Central memory CD8-positive, alpha-beta T cell (primary cell): Measurements from ENCODE around the gene IGLON5.

Experiments
- ATAC-seq: fragments of 150-1000 bp; cut with Tn5 transposase; replicated peaks from 2 replicates; pipeline ENCODE4 v1.10.0; 2022; ENCODE audit warnings: mild to moderate bottlenecking, moderate FRiP score, moderate number of reproducible peaks; ENCODE audit not compliant: poor library complexity, severe bottlenecking; ENCODE audit errors: extremely low read depth
- DNase-seq, 2 donors: peaks; one replicate each; pipeline ENCODE4 v3.0.0; 2021; ENCODE audit warnings: low spot score in 2 of 2
- H3K27ac Mint-ChIP-seq: one replicate; pipeline ENCODE4 v1.8.0; 2022; ENCODE audit warnings: low read depth, mild to moderate bottlenecking, moderate library complexity, mixed read lengths
- H3K27me3 Mint-ChIP-seq: one replicate; pipeline ENCODE4 v1.8.0; 2022; ENCODE audit warnings: mixed read lengths
- H3K36me3 Mint-ChIP-seq: one replicate; pipeline ENCODE4 v1.8.0; 2022; ENCODE audit warnings: mild to moderate bottlenecking, moderate library complexity, mixed read lengths; ENCODE audit not compliant: insufficient read depth
- H3K4me1 Mint-ChIP-seq: one replicate; pipeline ENCODE4 v1.8.0; 2022; ENCODE audit warnings: mixed read lengths
- H3K4me3 Mint-ChIP-seq: one replicate; pipeline ENCODE4 v1.8.0; 2022; ENCODE audit warnings: mild to moderate bottlenecking, moderate library complexity, mixed read lengths
- H3K9me3 Mint-ChIP-seq: one replicate; pipeline ENCODE4 v1.8.0; 2022; ENCODE audit warnings: mixed read lengths

Gene IGLON5

DNA sequence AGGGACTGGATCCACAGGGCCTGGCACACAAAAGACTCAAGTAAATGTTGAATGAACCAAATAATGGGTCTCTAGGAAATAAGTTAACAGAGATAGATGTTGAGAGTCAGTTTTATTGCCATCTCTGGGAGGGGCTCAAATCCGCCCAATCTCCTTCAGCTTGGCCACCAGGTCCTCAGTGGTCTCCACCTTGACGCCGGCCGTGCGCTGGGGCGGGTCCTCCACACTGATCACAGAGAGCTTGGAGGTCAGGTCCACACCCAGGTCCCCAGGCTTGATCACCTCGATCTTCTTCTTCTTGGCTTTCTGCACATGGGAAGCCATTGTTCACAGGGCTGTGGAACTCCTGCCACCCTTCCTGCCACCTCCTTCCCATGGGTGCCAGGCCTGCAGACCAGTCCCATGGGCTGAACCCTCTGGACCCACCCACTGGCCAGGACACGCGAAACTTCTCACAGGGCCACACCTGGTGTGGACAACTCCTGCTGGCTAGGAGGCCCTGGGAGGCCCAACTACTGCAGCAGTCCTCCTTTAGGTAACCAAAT, 33.7 kb downstream of the IGLON5 start:
- Mint-ChIP-seq H3K36me3 (peaks cover 8% of the 10 kb centered on the region), H3K4me1 (no peaks in the 10 kb centered on the region), H3K27me3 (no peaks in the 10 kb centered on the region), H3K27ac (peak overlapping the region; percentile 80), H3K9me3 (no peaks in the 10 kb centered on the region), H3K4me3 (no peak overlapping the region)
- ATAC-seq (no peak), DNase-seq (no peak)

DNA sequence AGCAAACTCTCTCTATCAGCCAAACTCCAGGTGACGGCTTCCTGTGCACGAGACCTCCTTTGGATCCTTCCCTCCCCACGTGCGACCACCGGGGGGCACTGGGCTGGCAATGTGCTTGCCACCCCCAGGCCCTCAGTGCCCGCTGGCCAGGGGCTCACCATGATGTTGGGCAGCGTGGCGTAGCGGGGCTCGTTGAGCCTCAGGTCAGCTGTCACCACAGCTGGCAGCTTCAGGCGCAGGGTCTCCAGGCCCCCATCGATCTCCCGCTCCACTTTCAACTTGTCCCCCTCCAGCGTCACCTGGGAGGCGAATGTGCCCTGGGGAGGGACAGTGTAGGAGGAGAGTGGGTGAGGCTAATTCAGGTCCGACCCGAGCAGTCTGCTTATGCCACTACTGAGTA, 35.3 kb downstream of the IGLON5 start:
- Mint-ChIP-seq H3K27ac (no peak overlapping the region), H3K27me3 (no peaks in the 10 kb centered on the region), H3K9me3 (no peaks in the 10 kb centered on the region), H3K4me1 (peaks cover under 1% of the 10 kb centered on the region), H3K36me3 (peaks cover 11% of the 10 kb centered on the region), H3K4me3 (no peak overlapping the region)
- DNase-seq (no peak), ATAC-seq (no peak)

DNA sequence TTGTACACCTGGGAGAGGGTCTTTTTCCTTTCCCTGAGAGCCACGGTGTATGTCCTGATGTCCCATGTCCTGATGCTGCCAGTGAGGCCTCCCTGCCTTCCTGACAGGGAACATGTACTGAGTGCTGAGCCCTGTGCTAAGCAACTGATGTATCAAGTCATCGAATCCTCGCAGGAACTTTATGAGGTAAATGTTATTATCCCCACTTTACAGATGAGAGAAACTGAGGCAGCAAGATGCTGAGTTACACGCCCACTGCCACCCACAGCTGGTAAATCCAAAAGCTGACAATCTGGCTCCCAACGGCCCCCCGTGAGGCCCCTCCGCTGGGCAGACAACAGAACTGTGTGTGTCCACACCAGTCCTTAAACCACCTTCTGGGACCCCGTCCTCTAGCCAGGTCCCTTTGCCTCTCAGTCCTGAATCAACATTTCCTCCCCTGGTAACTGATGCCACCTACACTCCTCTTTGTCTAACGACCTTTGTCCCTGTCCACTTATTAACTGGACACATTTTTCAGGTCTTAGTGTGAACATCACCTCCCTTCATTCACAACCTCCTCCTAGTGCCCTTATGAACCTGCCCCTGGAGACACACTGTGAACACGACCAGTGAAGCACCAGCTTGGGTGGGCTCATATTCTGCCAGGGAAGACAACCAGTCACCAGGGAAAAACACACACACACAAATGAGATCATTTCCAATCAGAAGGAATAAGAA, 35.9 kb downstream of the IGLON5 start:
- Mint-ChIP-seq H3K4me1 (peaks cover 7% of the 10 kb centered on the region), H3K27me3 (no peaks in the 10 kb centered on the region), H3K4me3 (no peak overlapping the region), H3K9me3 (no peaks in the 10 kb centered on the region), H3K27ac (no peak overlapping the region), H3K36me3 (peaks cover 12% of the 10 kb centered on the region)
- ATAC-seq: no peak
- DNase-seq: no peak

DNA sequence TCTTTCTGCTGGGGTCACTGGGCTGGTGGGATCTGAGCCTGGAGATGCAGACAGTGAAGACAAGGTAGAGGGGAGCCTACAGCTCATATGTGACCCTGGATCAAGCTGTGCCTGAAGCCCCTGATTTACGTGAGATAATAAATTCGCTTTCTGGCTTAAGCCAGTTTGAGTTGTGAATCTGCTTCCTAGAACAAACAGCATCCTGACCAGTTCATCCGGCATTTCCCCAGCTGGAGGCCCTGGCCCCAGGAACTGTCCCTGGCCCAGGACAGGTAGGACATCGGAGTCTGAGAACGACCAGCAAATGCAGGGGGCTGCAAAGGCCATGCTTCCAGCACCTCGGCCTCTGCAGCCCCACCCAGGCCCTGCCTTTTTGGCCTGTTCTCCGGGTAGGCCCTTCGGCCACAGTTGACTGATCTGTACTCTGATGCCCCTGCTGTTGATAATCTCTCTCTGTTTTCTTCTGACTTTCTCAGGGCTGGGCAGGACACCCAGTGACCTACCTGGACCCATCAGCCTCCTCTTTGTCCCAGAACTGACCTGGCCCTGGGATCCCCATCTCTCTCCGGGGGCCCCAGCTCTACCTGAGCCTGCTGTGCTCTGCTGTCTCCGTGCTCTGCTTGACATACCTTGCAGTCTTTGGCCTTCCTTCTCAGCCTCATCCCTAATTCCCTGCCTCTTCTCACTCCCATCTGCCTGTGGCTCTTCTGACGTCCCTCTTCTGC, 40.0 kb downstream of the IGLON5 start:
- Mint-ChIP-seq H3K4me3 (no peak overlapping the region), H3K27me3 (no peaks in the 10 kb centered on the region), H3K4me1 (peaks cover 11% of the 10 kb centered on the region), H3K27ac (peak overlapping the region; percentile 57), H3K9me3 (no peaks in the 10 kb centered on the region), H3K36me3 (peaks cover 12% of the 10 kb centered on the region)
- ATAC-seq (no peak), DNase-seq (no peak)

DNA sequence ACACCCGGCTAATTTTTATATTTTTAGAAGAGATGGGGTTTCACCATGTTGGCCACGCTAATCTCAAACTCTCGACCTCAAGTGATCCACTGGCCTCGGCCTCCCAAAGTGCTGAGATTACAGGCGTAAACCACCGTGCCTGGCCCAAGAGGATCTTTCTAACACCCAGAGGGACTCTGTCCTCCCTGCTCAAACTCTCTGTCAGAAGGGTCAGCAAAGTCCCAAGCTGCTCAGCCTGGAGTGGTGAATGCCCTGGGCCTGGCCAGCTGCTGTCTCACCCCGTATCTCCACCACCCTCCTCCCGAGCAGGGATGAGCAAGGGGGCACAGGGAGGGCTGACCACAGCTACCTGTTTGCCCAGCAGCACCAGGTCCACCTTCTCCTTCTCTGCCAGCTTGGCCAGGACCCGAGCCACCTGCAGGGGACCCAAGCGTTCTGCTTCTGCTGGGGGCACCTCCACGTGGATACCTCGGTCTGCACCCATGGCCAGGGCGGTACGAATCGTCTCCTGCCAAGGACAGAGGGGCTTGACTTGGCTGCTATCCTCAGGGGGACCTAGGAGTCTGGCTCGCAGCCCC, 41.4 kb downstream of the IGLON5 start:
- Mint-ChIP-seq H3K27me3 (no peaks in the 10 kb centered on the region), H3K36me3 (peaks cover 12% of the 10 kb centered on the region), H3K27ac (peak overlapping the region; percentile 57), H3K4me3 (no peak overlapping the region), H3K9me3 (no peaks in the 10 kb centered on the region), H3K4me1 (peaks cover 20% of the 10 kb centered on the region)
- DNase-seq: no peak
- ATAC-seq: no peak

DNA sequence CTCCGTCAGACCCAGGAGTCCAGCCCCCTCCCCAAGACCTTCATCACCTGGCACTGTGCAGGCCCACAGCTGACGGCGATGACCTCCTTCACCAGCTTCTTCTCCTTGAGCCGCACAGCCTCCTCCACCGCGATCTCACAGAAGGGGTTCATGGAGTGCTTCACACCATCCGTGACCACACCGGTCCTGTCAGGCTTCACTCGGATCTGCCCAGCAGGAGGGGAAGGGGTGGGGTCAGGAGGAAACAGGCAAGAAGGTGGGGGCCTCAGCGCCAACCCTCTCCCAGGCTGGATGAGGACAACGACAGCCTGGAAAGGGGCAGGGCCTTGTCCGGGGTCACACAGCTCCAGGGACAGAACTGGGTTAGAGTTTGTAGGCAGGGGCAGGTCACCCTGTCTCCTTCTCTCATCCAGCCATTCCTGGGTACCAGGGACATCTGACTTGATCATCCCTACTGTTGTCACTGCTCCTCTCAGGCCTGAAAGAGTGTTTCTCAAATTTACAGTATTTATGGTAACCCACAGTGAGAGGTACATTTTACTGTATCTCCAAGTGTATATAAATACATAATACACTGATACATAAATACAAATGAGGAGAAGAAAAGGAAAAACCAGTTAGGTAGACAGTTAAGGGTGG, 42.8 kb downstream of the IGLON5 start:
- DNase-seq (no peak), ATAC-seq (no peak)
- no peaks in the 10 kb centered on the region for H3K27me3 Mint-ChIP-seq
- peaks cover 12% of the 10 kb centered on the region for H3K36me3 Mint-ChIP-seq
- H3K27ac Mint-ChIP-seq: peak overlapping the region; percentile 70
- no peaks in the 10 kb centered on the region for H3K9me3 Mint-ChIP-seq
- no peak overlapping the region for H3K4me3 Mint-ChIP-seq
- peaks cover 22% of the 10 kb centered on the region for H3K4me1 Mint-ChIP-seq

DNA sequence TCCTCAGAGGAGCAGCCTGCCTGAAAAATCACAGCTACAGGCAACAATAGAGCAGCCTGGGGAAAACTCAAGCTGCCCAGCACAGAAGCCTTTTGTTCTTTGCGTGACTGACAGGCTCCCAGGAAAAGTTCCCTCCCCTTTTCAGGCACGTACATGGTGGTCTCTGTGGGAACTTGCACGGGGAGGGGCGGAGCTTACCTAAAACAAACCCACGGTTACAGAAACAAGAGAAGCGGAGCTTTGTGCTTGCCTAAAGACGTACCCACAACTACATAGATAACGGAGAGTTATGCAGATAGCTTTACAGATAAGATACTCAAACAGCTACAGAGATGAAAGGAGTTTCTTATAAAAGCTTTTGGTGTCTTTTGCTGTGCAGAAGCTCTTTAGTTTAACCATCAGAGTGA, 43.3 kb downstream of the IGLON5 start:
- Mint-ChIP-seq H3K27ac (no peak overlapping the region), H3K27me3 (no peaks in the 10 kb centered on the region), H3K4me3 (peak overlapping the region; percentile 8), H3K4me1 (peaks cover 22% of the 10 kb centered on the region), H3K9me3 (no peaks in the 10 kb centered on the region), H3K36me3 (peaks cover 11% of the 10 kb centered on the region)
- ATAC-seq (peak; percentile 46), DNase-seq (no peak)

DNA sequence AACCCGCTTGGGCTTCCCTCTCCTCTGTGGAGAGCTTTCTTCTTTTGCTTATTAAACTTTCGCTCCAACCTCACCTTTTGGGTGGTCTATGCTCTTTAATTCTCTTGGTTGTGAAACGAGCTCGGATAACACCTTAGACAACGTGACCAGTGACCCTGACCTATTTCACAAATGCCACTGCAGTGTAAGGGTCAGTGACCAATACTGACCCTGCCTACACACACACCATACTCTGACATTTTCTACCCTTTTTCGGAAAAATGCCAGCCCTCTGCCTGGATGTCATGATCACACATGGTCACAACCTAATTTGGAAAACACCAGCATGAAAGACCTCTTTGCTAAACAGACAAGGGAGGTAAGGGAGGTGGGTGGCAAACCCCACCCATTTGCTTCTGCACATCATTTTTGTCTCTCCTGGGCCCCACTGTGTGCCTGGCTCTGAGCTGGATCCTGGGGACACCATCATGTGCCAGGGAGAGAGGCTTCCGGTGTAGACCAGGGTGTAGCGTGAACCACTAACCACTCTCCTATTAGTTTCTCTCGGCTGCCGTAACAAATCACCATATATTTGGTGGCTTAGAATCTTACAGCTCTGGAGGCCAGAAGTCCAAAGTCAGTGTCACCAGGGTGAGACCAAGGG, 44.8 kb downstream of the IGLON5 start:
- Mint-ChIP-seq H3K4me1 (peaks cover 22% of the 10 kb centered on the region), H3K36me3 (peaks cover 5% of the 10 kb centered on the region), H3K4me3 (no peak overlapping the region), H3K27ac (no peak overlapping the region), H3K9me3 (no peaks in the 10 kb centered on the region), H3K27me3 (no peaks in the 10 kb centered on the region)
- DNase-seq: no peak
- ATAC-seq: no peak

DNA sequence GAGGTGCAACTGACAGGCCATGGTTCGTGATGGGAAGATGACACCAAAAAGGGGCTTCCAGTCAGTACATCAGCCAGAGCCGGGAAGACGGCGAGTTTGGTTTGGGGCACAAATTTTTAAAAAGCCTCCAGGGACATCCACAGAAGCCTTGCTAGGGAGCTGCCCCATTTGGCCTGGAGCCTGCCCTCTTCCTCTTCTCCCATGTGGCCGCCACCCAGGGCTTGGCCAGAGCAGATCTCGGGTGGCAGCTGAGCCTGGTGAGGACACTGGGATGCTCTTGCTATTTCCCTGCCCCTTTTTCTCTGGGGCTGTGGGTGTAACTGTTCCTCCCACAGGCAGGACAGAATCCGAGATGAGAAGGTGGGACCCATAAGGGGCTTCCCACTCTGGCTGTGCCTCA, 46.5 kb downstream of the IGLON5 start:
- no peak for DNase-seq
- Mint-ChIP-seq H3K9me3 (no peaks in the 10 kb centered on the region), H3K27me3 (no peaks in the 10 kb centered on the region), H3K4me3 (no peak overlapping the region), H3K4me1 (peaks cover 19% of the 10 kb centered on the region), H3K27ac (peak overlapping the region; percentile 61), H3K36me3 (peaks cover 5% of the 10 kb centered on the region)
- no peak for ATAC-seq

DNA sequence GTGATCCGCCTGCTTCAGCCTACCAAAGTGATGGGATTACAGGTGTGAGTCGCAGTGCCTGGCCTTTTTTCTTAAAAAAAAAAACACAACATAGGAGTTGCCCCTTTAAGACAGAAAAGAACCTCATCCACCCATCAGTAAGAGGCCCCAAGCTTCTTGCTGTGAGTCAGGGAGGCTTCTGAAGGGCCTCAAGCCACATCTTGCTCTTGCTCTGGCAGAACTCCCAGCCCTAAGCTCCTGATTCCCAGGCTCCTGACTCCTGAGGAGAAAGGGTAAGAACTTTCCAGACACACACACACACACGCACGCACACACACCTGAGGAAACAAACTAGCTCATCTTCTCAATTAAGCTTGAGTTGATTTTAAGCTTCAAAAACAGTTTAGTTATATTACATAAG, 47.9 kb downstream of the IGLON5 start:
- Mint-ChIP-seq H3K27me3 (no peaks in the 10 kb centered on the region), H3K9me3 (no peaks in the 10 kb centered on the region), H3K4me1 (peaks cover 32% of the 10 kb centered on the region), H3K27ac (no peak overlapping the region), H3K36me3 (peaks cover 5% of the 10 kb centered on the region), H3K4me3 (no peak overlapping the region)
- no peak for DNase-seq
- no peak for ATAC-seq

DNA sequence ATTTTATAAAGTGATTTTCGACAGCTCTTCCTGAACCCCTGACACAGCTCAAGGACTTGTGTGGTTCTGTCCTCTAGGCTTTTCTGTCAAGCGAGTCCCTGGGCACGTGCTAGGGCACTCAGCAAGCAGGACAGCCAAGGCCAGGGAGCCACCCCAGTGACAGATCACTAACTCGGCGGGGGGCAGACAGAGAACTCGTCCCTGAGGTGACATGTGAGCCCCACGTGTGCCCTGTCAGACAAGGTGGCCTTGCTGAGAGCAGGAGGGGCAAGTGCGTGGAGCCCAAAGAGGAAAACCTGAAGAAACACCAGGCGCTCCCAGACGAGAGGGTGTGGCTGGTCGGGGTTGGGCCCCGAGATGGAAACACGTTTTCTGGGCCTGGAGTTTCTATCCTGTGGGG, 49.8 kb downstream of the IGLON5 start:
- Mint-ChIP-seq H3K9me3 (no peaks in the 10 kb centered on the region), H3K36me3 (peaks cover 8% of the 10 kb centered on the region), H3K4me3 (no peak overlapping the region), H3K27ac (no peak overlapping the region), H3K4me1 (peaks cover 47% of the 10 kb centered on the region), H3K27me3 (no peaks in the 10 kb centered on the region)
- no peak for ATAC-seq
- no peak for DNase-seq
